SK-N-SH treated with all-trans-retinoic acid at 6 μM for 48 hours (cell line): ENCODE data around the gene NKD1.

ENCODE experiments used
- ATAC-seq: fragments of 200-7000 bp; cut with Tn5 transposase; 3 replicates; pipeline ENCODE4 v1.9.1; 2020; ENCODE audit warnings: mild to moderate bottlenecking, moderate library complexity
- BACH2 ChIP-seq: fragments of 250-450 bp; sonication (Bioruptor Pico); IDR thresholded peaks from 2 replicates; pipeline ENCODE4 v1.9.0; 2021; ENCODE audit warnings: mild to moderate bottlenecking, borderline replicate concordance
- CREB5 ChIP-seq: fragments of 250-450 bp; sonication (Bioruptor Pico); IDR thresholded peaks from 2 replicates; pipeline ENCODE4 v1.5.1; 2020; ENCODE audit warnings: low read depth, mild to moderate bottlenecking, moderate library complexity
- CSDC2 ChIP-seq: fragments of 250-450 bp; sonication (Bioruptor Pico); IDR thresholded peaks from 2 replicates; pipeline ENCODE4 v1.5.0; 2020; ENCODE audit warnings: mild to moderate bottlenecking, moderate library complexity
- CSRNP3 ChIP-seq: fragments of 250-450 bp; sonication (Bioruptor Pico); IDR thresholded peaks from 2 replicates; pipeline ENCODE4 v1.5.1; 2021; ENCODE audit warnings: mild to moderate bottlenecking, moderate library complexity
- ESRRG ChIP-seq: fragments of 250-450 bp; sonication (Bioruptor Pico); IDR thresholded peaks from 2 replicates; pipeline ENCODE4 v1.6.1; 2021; ENCODE audit warnings: mild to moderate bottlenecking
- GLIS3 ChIP-seq: fragments of 250-450 bp; sonication (Bioruptor Pico); IDR thresholded peaks from 2 replicates; pipeline ENCODE4 v1.5.0; 2020; ENCODE audit warnings: mild to moderate bottlenecking, moderate library complexity
- ISL1 ChIP-seq: fragments of 250-450 bp; sonication (Bioruptor Pico); IDR thresholded peaks from 2 replicates; pipeline ENCODE4 v2.1.2; 2022; ENCODE audit warnings: mild to moderate bottlenecking, moderate library complexity
- PATZ1 ChIP-seq: fragments of 250-450 bp; sonication (Bioruptor Pico); IDR thresholded peaks from 2 replicates; pipeline ENCODE4 v1.8.0; 2020; ENCODE audit warnings: mild to moderate bottlenecking, moderate library complexity, borderline replicate concordance
- POU6F1 ChIP-seq: fragments of 250-450 bp; sonication (Bioruptor Pico); IDR thresholded peaks from 2 replicates; pipeline ENCODE4 v1.8.0; 2021; ENCODE audit warnings: low read depth, mild to moderate bottlenecking, moderate library complexity, borderline replicate concordance
- PPARA ChIP-seq: fragments of 250-450 bp; sonication (Bioruptor Pico); IDR thresholded peaks from 2 replicates; pipeline ENCODE4 v1.5.0; 2020; ENCODE audit warnings: mild to moderate bottlenecking, borderline replicate concordance
- RARB ChIP-seq: fragments of 250-450 bp; sonication (Bioruptor Pico); IDR thresholded peaks from 2 replicates; pipeline ENCODE4 v1.8.0; 2021; ENCODE audit warnings: mild to moderate bottlenecking, moderate library complexity
- SNAI2 ChIP-seq: fragments of 250-450 bp; sonication (Bioruptor Pico); IDR thresholded peaks from 2 replicates; pipeline ENCODE4 v1.5.0; 2020; ENCODE audit warnings: mild to moderate bottlenecking, moderate library complexity
- TCF4 ChIP-seq: fragments of 250-450 bp; sonication (Bioruptor Pico); IDR thresholded peaks from 2 replicates; pipeline ENCODE4 v1.8.0; 2021; ENCODE audit warnings: mild to moderate bottlenecking, moderate library complexity, borderline replicate concordance
- TOX ChIP-seq: fragments of 250-450 bp; sonication (Bioruptor Pico); IDR thresholded peaks from 2 replicates; pipeline ENCODE4 v1.8.0; 2021; ENCODE audit warnings: mild to moderate bottlenecking, moderate library complexity, borderline replicate concordance
- TSHZ2 ChIP-seq: fragments of 250-450 bp; sonication (Bioruptor Pico); IDR thresholded peaks from 2 replicates; pipeline ENCODE4 v1.5.0; 2020; ENCODE audit warnings: mild to moderate bottlenecking, moderate library complexity
- ZC3H10 ChIP-seq: fragments of 250-450 bp; sonication (Bioruptor Pico); IDR thresholded peaks from 2 replicates; pipeline ENCODE4 v1.5.1; 2021; ENCODE audit warnings: mild to moderate bottlenecking, moderate library complexity
- ZFP3 ChIP-seq: fragments of 250-450 bp; sonication (Bioruptor Pico); IDR thresholded peaks from 2 replicates; pipeline ENCODE4 v1.5.0; 2020; ENCODE audit warnings: mild to moderate bottlenecking, moderate library complexity
- ZFP30 ChIP-seq: fragments of 450-650 bp; formaldehyde crosslinking; IDR thresholded peaks from 2 replicates; pipeline ENCODE4 v1.5.0; 2022; ENCODE audit warnings: mild to moderate bottlenecking, moderate library complexity
- ZNF565 ChIP-seq: fragments of 450-650 bp; formaldehyde crosslinking; conservative IDR thresholded peaks from 2 replicates; pipeline ENCODE4 v1.5.0; 2020; ENCODE audit warnings: low read depth, mild to moderate bottlenecking, moderate library complexity
- ZNF70 ChIP-seq: fragments of 450-650 bp; formaldehyde crosslinking; IDR thresholded peaks from 2 replicates; pipeline ENCODE4 v1.5.0; 2020; ENCODE audit warnings: mild to moderate bottlenecking, moderate library complexity
- ZNF8 ChIP-seq: fragments of 450-650 bp; formaldehyde crosslinking; IDR thresholded peaks from 2 replicates; pipeline ENCODE4 v1.5.0; 2020; ENCODE audit warnings: mild to moderate bottlenecking, moderate library complexity

The NKD1 gene

GRCh38 chr16:50594308-50595260, 46.4 kb downstream of the NKD1 start:
- TF ChIP-seq POU6F1 (CRISPR knock-in tag) (no peak), PPARA (CRISPR knock-in tag) (no peak), CSRNP3 (CRISPR knock-in tag) (no peak), PATZ1 (no peak), ZNF70 (CRISPR knock-in tag) (no peak), TSHZ2 (no peak), ZC3H10 (CRISPR knock-in tag) (no peak), ZFP3 (CRISPR knock-in tag) (no peak), TOX (CRISPR knock-in tag) (no peak), ZNF8 (CRISPR knock-in tag) (no peak), ISL1 (CRISPR knock-in tag) (no peak), BACH2 (CRISPR knock-in tag) (no peak), SNAI2 (no peak), ZNF565 (CRISPR knock-in tag) (no peak), TCF4 (CRISPR knock-in tag) (no peak)
- ATAC-seq: no peak

GRCh38 chr16:50595859-50596258, 47.7 kb downstream of the NKD1 start:
- no peak for ATAC-seq
- TF ChIP-seq ZNF8 (CRISPR knock-in tag) (no peak), TSHZ2 (no peak), ZFP30 (CRISPR knock-in tag) (no peak), CREB5 (CRISPR knock-in tag) (no peak), CSDC2 (CRISPR knock-in tag) (no peak), PPARA (CRISPR knock-in tag) (no peak), ZC3H10 (CRISPR knock-in tag) (no peak), GLIS3 (CRISPR knock-in tag) (no peak), TOX (CRISPR knock-in tag) (no peak), RARB (CRISPR knock-in tag) (no peak), ISL1 (CRISPR knock-in tag) (no peak), CSRNP3 (CRISPR knock-in tag) (no peak), ESRRG (no peak), ZFP3 (CRISPR knock-in tag) (no peak), SNAI2 (no peak)
